ENCODE measurements around the gene PHLPP1.

DNA sequence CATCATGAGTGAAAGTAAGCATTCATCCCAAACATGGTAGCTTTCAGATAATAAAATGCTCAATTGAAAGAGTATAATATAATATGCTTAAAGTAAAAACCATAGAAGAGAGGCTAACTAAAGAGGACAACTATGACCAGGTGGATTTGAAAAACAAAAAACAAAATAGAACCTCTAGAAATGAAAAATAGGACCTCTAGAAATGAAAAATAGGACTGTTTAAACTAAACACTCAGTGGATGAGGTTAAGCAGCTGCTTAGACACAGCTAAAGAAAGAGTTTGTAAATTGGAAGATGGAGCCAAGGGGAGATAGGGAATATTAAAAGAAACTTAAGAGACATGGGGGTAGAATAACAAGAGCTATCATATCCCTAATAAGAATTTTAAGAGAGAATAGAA lies 302.6 kb downstream of the PHLPP1 start:
- TF ChIP-seq CTCF (IDR thresholded peaks at IDR 0.05) (no peak), ZFX (IDR thresholded peaks at IDR 0.05; ENCODE audit: borderline replicate concordance) (no peak)

Measured in 22Rv1 (cell line).